ENCODE results near the gene PAQR7. TPM values are rescaled to one million over a fixed set of nuclear protein-coding genes. Genes with fewer than 3 reads are reported as not detected.

Gene PAQR7
- total RNA-seq, 1 donor from 2014 or later: 6.9 TPM

- Histone ChIP-seq H3K4me3 (peak within 1 kb of the TSS; percentile 74 to 90), H3K27me3 (no peaks in the 10 kb centered on the region), H3K36me3 (peaks cover 0 to under 1% of the 10 kb centered on the region in 2 donors), H3K4me1 (peaks cover 0 to 13% of the 10 kb centered on the region in 2 donors), H3K9me3 (no peaks in the 10 kb centered on the region), H3K27ac (peak within 1 kb of the TSS; percentile 65 to 66)
- DNase-seq (ENCODE audit: low spot score in 2 of 2): peak; percentile 68 to 94
- intact Hi-C loops (cut with DNase I): loop anchor here (1.0 to 10.0 kb wide), 4 partner anchors 92 to 671 kb away; partner anchors contain the start of genes C1orf232, CEP85, PAFAH2 and SYF2
- no peak for TF ChIP-seq CTCF (IDR thresholded peaks at IDR 0.05)
These were observed 30.5 kb upstream of the PAQR7 start, which contains the start of gene STMN1 for GRCh38 chr1:25905680-25906643. Gene STMN1 (minus strand): TSS chr1:25906419. CDS start chr1:25904676, 1,743 bp downstream.

- H3K27ac ChIP-seq: peak overlapping the region; percentile 32 to 65
- no peak for TF ChIP-seq CTCF (IDR thresholded peaks at IDR 0.05)
- H3K36me3 ChIP-seq: peaks cover 7 to 9% of the 10 kb centered on the region in 2 donors
- no peaks in the 10 kb centered on the region for H3K27me3 ChIP-seq
- intact Hi-C loops (cut with DNase I): loop anchor here (1.0 to 10.0 kb wide), 4 partner anchors 93 to 670 kb away; partner anchors contain the start of genes C1orf232, CEP85, PAFAH2 and SYF2
- peak; percentile 81 to 97 for DNase-seq (ENCODE audit: low spot score in 2 of 2)
- H3K4me1 ChIP-seq: peaks cover 0 to 13% of the 10 kb centered on the region in 2 donors
- H3K9me3 ChIP-seq: no peaks in the 10 kb centered on the region
- peak overlapping the region; percentile 74 to 90 for H3K4me3 ChIP-seq
These were observed 29.6 kb upstream of the PAQR7 start for GRCh38 chr1:25904943-25905679.

GRCh38 chr1:25903986-25904385 is 28.5 kb upstream of the PAQR7 start:
- no peak for DNase-seq (ENCODE audit: low spot score in 2 of 2)
- Histone ChIP-seq H3K27ac (no peak overlapping the region), H3K36me3 (peaks cover 10 to 20% of the 10 kb centered on the region in 2 donors), H3K4me3 (no peak overlapping the region), H3K4me1 (peaks cover 0 to 13% of the 10 kb centered on the region in 2 donors), H3K9me3 (no peaks in the 10 kb centered on the region), H3K27me3 (no peaks in the 10 kb centered on the region)
- TF ChIP-seq CTCF (IDR thresholded peaks at IDR 0.05): no peak
- intact Hi-C loops (cut with DNase I): loop anchor here (10.0 kb wide), 2 partner anchors 331 to 669 kb away; partner anchors contain the start of genes CEP85 and SYF2

GRCh38 chr1:25902462-25902861 is 27.0 kb upstream of the PAQR7 start:
- no peak for TF ChIP-seq CTCF (IDR thresholded peaks at IDR 0.05)
- no peaks in the 10 kb centered on the region for H3K27me3 ChIP-seq
- peaks cover 15 to 25% of the 10 kb centered on the region in 2 donors for H3K36me3 ChIP-seq
- DNase-seq (ENCODE audit: low spot score in 2 of 2): no peak
- no peak overlapping the region for H3K4me3 ChIP-seq
- peaks cover 0 to 13% of the 10 kb centered on the region in 2 donors for H3K4me1 ChIP-seq
- no peaks in the 10 kb centered on the region for H3K9me3 ChIP-seq
- intact Hi-C loops (cut with DNase I): loop anchor here (10.0 kb wide), 2 partner anchors 332 to 668 kb away; partner anchors contain the start of genes CEP85 and SYF2
- no peak overlapping the region for H3K27ac ChIP-seq

GRCh38 chr1:25900219-25900618 is 24.7 kb upstream of the PAQR7 start:
- no peak overlapping the region for H3K27ac ChIP-seq
- H3K36me3 ChIP-seq: peaks cover 15 to 25% of the 10 kb centered on the region in 2 donors
- DNase-seq (ENCODE audit: low spot score in 2 of 2): no peak
- intact Hi-C loops (cut with DNase I): loop anchor here (10.0 kb wide), 2 partner anchors 335 to 665 kb away; partner anchors contain the start of genes CEP85 and SYF2
- no peaks in the 10 kb centered on the region for H3K27me3 ChIP-seq
- TF ChIP-seq CTCF (IDR thresholded peaks at IDR 0.05): no peak
- H3K4me3 ChIP-seq: no peak overlapping the region
- no peaks in the 10 kb centered on the region for H3K9me3 ChIP-seq
- H3K4me1 ChIP-seq: peaks cover 3 to 13% of the 10 kb centered on the region in 2 donors

Data from ascending aorta (tissue), 2 donors.